Osteoblast (primary cell): Measurements from ENCODE around the gene LHFPL6. TPM values are rescaled to one million over a fixed set of nuclear protein-coding genes. Genes with fewer than 3 reads are reported as not detected.

Experiments
- DNase-seq: peaks from one replicate; pipeline ENCODE4 v3.0.0; 2011; ENCODE audit warnings: low spot score, mixed read lengths; ENCODE audit not compliant: insufficient read length; ENCODE audit errors: missing footprints
- H2AFZ ChIP-seq: 2 replicates; pipeline ENCODE4 v1.6.0; 2011; ENCODE audit warnings: mild to moderate bottlenecking, low read length
- H3K27ac ChIP-seq: 2 replicates; pipeline ENCODE4 v1.5.1; 2011; ENCODE audit warnings: mild to moderate bottlenecking, low read depth, low read length, moderate library complexity
- H3K27me3 ChIP-seq: 2 replicates; pipeline ENCODE4 v1.6.0; 2012; ENCODE audit warnings: mild to moderate bottlenecking, control low read depth, inconsistent platforms, low read length, moderate library complexity; ENCODE audit not compliant: insufficient read depth
- H3K36me3 ChIP-seq: 2 replicates; pipeline ENCODE4 v1.5.1; 2011; ENCODE audit warnings: mild to moderate bottlenecking, low read length, control low read depth, moderate library complexity; ENCODE audit not compliant: insufficient read depth
- H3K4me1 ChIP-seq: 2 replicates; pipeline ENCODE4 v1.5.1; 2011; ENCODE audit warnings: mild to moderate bottlenecking, low read length, control low read depth, moderate library complexity; ENCODE audit not compliant: insufficient read depth
- H3K4me2 ChIP-seq: 2 replicates; pipeline ENCODE4 v1.6.0; 2011; ENCODE audit warnings: mild to moderate bottlenecking, low read length; ENCODE audit not compliant: insufficient read depth
- H3K4me3 ChIP-seq: fragments of 200-600 bp; sonication (generic); 3 replicates; pipeline ENCODE4 v1.5.1; 2012; ENCODE audit warnings: mild to moderate bottlenecking, low read length, inconsistent platforms; ENCODE audit not compliant: insufficient read depth
- H3K79me2 ChIP-seq: 2 replicates; pipeline ENCODE4 v1.6.0; 2012; ENCODE audit warnings: mild to moderate bottlenecking, low read length, control low read depth, inconsistent platforms; ENCODE audit not compliant: insufficient read depth
- H3K9me3 ChIP-seq: 2 replicates; pipeline ENCODE4 v1.5.1; 2011; ENCODE audit warnings: low read depth, low read length, control low read depth
- H4K20me1 ChIP-seq: 2 replicates; pipeline ENCODE4 v1.6.0; 2012; ENCODE audit warnings: mild to moderate bottlenecking, low read length, control low read depth; ENCODE audit not compliant: insufficient read depth
- total RNA-seq: library from RNA; depleted of rRNA; stranded (reverse); fragments of >200 nt; gene quantifications from 2 replicates; pipeline ENCODE4 v1.2.3, GENCODE V29; 2012
- TF ChIP-seq, protein P1 (sequence below): IDR thresholded peaks from 2 replicates; pipeline ENCODE4 v1.5.1; 2011; ENCODE audit warnings: mild to moderate bottlenecking, low read depth, low read length, moderate library complexity; ENCODE audit errors: extremely low read depth

Gene LHFPL6
- total RNA-seq, 1 donor, result 112 TPM

DNA sequence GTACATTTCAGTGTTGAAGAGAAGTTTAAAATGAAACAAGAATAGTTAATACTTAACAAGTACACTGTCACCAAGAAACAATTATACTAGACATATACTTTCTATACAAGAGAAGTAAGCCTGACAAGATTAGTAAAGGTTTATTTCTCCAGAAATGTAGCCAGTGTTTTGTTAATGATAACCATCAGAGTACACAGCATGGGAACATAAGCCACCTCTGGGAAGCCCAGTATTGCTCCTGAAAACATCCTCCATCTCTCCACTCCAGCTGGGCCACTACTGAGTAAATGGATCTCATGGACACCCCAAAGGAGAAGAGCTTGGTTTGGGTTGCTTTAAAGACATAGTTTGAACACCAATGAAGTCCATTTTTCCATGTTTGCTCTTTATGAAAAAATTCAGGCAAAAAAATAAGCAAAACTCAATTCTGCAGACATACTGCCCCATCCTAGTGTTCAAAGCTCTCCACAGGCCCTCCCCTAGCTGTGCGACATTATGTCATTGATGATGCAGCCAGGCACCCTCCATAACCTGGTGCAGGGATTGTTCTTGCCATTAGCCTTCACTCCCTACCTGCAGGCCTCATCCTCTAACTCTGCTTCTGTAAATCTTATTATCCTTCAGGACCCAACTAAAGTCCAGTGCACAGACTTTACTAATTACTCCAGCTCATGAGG lies 61.9 kb downstream of the LHFPL6 start:
- H3K79me2 ChIP-seq, result peaks cover 48% of the 10 kb centered on the region
- H3K36me3 ChIP-seq, result no peaks in the 10 kb centered on the region
- no peak overlapping the region for H2AFZ ChIP-seq
- H4K20me1 ChIP-seq, result no peaks in the 10 kb centered on the region
- H3K4me1 ChIP-seq, result peaks cover 13% of the 10 kb centered on the region
- no peak overlapping the region for H3K27ac ChIP-seq
- no peak for DNase-seq
- no peak overlapping the region for H3K4me2 ChIP-seq
- H3K27me3 ChIP-seq, result no peaks in the 10 kb centered on the region
- no peaks in the 10 kb centered on the region for H3K9me3 ChIP-seq
- TF ChIP-seq, protein P1, sequence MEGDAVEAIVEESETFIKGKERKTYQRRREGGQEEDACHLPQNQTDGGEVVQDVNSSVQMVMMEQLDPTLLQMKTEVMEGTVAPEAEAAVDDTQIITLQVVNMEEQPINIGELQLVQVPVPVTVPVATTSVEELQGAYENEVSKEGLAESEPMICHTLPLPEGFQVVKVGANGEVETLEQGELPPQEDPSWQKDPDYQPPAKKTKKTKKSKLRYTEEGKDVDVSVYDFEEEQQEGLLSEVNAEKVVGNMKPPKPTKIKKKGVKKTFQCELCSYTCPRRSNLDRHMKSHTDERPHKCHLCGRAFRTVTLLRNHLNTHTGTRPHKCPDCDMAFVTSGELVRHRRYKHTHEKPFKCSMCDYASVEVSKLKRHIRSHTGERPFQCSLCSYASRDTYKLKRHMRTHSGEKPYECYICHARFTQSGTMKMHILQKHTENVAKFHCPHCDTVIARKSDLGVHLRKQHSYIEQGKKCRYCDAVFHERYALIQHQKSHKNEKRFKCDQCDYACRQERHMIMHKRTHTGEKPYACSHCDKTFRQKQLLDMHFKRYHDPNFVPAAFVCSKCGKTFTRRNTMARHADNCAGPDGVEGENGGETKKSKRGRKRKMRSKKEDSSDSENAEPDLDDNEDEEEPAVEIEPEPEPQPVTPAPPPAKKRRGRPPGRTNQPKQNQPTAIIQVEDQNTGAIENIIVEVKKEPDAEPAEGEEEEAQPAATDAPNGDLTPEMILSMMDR, result no peak
- no peak overlapping the region for H3K4me3 ChIP-seq

DNA sequence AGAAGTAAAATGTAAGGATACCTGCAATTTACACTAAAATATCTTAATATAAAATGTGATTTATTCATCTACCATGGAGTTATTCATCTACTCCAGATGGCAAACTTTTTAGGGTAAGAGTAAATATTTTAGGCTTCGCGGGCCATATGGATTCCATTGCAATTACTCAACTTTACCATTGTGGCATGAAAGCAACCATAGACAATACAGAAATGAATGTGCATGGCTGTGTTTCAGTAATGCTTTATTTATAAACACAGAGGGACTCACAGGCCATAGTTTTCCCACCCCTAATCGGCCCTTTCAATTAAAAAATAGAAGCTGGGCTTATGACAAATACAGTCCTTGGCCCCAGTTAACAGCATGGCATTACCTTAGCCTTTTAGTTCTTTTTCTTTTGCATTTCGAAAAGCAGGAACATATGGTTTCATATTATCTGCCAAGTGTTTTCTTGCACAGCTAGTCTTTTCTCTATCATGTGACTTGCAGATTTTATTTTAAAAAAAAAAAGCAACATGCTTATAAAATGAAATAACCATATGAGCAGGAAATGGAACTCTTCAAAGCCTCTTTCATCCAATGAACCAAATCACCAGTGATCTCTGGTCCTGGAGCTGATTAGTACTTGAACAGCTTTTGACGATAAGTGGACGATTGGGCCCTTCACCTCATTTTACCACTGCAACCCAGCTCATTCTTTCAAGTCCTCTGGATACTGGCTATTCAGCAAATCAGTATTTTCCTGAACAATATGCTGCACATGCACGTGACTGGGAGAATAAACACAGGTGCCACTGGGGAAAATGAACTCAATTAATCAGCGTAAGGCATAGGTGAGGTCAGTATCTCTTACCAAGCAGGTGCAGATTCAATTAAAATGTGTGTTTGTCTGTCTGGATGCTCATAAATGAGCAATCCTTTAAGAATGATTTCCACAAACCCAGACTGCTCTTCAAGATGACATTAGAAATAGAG lies 63.9 kb downstream of the LHFPL6 start:
- Histone ChIP-seq H3K4me3 (no peak overlapping the region), H3K79me2 (peaks cover 50% of the 10 kb centered on the region), H3K9me3 (no peaks in the 10 kb centered on the region), H2AFZ (no peak overlapping the region), H3K27ac (no peak overlapping the region), H3K4me2 (no peak overlapping the region), H3K27me3 (no peaks in the 10 kb centered on the region), H3K36me3 (no peaks in the 10 kb centered on the region), H3K4me1 (peaks cover 13% of the 10 kb centered on the region), H4K20me1 (no peaks in the 10 kb centered on the region)
- peak; percentile 14 for DNase-seq
- TF ChIP-seq, protein P1, result no peak

DNA sequence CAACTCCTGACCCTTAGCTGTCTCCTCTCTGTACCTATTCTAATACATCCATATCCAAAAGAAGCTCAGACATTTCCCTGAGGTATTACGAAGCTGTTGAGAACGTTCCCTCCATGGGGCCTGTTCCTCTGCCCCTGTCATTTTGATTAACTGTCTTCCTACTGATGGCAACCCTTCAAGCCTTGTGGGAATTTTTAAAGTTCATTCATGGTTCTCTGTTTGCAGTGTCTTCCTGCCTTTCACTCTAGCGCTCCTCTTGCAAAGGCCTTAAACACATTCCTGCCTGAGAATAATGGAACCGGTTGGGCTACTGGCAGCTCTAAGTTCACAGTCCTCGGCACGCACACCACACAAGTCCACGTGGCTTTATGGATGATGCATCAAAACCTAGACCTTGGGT lies 66.1 kb downstream of the LHFPL6 start:
- no peak overlapping the region for H2AFZ ChIP-seq
- no peak overlapping the region for H3K4me3 ChIP-seq
- no peak overlapping the region for H3K27ac ChIP-seq
- no peaks in the 10 kb centered on the region for H3K36me3 ChIP-seq
- TF ChIP-seq, protein P1, result no peak
- no peaks in the 10 kb centered on the region for H3K9me3 ChIP-seq
- H4K20me1 ChIP-seq, result no peaks in the 10 kb centered on the region
- H3K4me2 ChIP-seq, result no peak overlapping the region
- peaks cover 16% of the 10 kb centered on the region for H3K4me1 ChIP-seq
- no peak for DNase-seq
- peaks cover 52% of the 10 kb centered on the region for H3K79me2 ChIP-seq
- no peaks in the 10 kb centered on the region for H3K27me3 ChIP-seq

DNA sequence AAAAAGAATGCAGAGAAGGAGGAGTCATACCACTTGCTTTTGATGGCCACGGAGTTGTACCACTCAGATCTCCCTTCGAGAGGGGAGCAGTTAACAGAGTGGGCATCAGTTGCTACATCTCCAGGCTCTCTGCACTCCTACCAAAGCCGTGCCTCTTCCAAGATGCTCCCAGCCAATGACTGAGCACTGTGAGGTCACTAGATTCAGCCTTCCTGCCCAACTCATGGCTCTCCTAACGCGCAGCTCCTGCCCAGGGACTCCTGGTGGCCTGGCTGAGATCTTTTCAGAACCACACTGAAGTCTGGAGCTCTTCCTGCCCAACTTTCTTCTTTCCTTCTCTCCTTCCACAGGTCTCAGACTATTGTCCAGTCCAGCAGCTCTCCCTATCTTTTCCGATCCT lies 66.7 kb downstream of the LHFPL6 start:
- Histone ChIP-seq H3K4me2 (no peak overlapping the region), H3K4me3 (no peak overlapping the region), H3K27ac (no peak overlapping the region), H3K36me3 (no peaks in the 10 kb centered on the region), H4K20me1 (no peaks in the 10 kb centered on the region), H3K79me2 (peaks cover 55% of the 10 kb centered on the region), H3K27me3 (no peaks in the 10 kb centered on the region), H3K4me1 (peaks cover 22% of the 10 kb centered on the region), H2AFZ (no peak overlapping the region), H3K9me3 (no peaks in the 10 kb centered on the region)
- TF ChIP-seq, protein P1, result no peak
- DNase-seq, result no peak
